SU-DHL-6 (cell line): Measurements from ENCODE around the gene HOMER3.
"Not testable (repeated sequence)": the region's sequence is repeated elsewhere in the genome, so short reads cannot be mapped to it uniquely, and the experiment has no call there.

Experiments used
- CTCF ChIP-seq: fragments of 200-600 bp; sonication (generic); IDR thresholded peaks from one replicate; pipeline ENCODE4 v1.5.1; 2017; ENCODE audit warnings: antibody characterized with exemption, mild to moderate bottlenecking, low read length, moderate library complexity; ENCODE audit not compliant: insufficient read depth, poor library complexity, severe bottlenecking
- EZH2phosphoT487 ChIP-seq: fragments of 200-600 bp; sonication (generic), shearing (Covaris generic); conservative IDR thresholded peaks from 2 replicates; pipeline ENCODE4 v1.6.1; 2018; ENCODE audit warnings: mild to moderate bottlenecking, antibody characterized with exemption, low read length, moderate library complexity, mixed read lengths

- not testable (repeated sequence) for TF ChIP-seq CTCF, EZH2phosphoT487
Observed at GRCh38 chr19:18952364-18953003, 11.5 kb upstream of the HOMER3 start.
